H1 (cell line): ENCODE data around the gene MPZL3. TPM values are rescaled to one million over a fixed set of nuclear protein-coding genes. Genes with fewer than 3 reads are reported as not detected.

Source experiments
- CTCF ChIA-PET: fragments of 300-600 bp; sonication (Branson Sonifier 250); formaldehyde crosslinking; loops from one replicate; lab custom pipeline; 2021; ENCODE audit not compliant: partially characterized antibody; lab: Charles Lee
- POLR2A ChIA-PET: fragments of 300-600 bp; sonication (Branson Sonifier 250); formaldehyde crosslinking; loops from one replicate; lab custom pipeline; 2021; ENCODE audit warnings: inconsistent platforms; ENCODE audit not compliant: partially characterized antibody; lab: Charles Lee
- DNase-seq, 2 experiments: peaks; one replicate each; pipeline versions ENCODE4 v3.0.0 to v3.0.0-alpha.2; 2010 to 2022; ENCODE audit warnings: low spot score in 2 of 2, low read depth in 1 of 2, mixed read lengths in 1 of 2
- FAIRE-seq: peaks from 2 replicates; lab custom pipeline; 2011; peaks lifted over from hg19 to GRCh38; lab: Jason Lieb, UNC
- H2AFZ ChIP-seq: 2 replicates; pipeline ENCODE4 v1.8.1; 2012; ENCODE audit warnings: low read length, inconsistent platforms
- H2AK5ac ChIP-seq: 2 replicates; pipeline ENCODE4 v1.6.1; 2013; ENCODE audit warnings: low read depth, low read length
- H2BK120ac ChIP-seq: replicated peaks from 2 replicates; pipeline ENCODE3; 2013; ENCODE audit warnings: low read depth, low read length, inconsistent platforms
- H2BK12ac ChIP-seq: 2 replicates; pipeline ENCODE4 v1.6.1; 2013; ENCODE audit warnings: low read depth, low read length
- H2BK15ac ChIP-seq: 2 replicates; pipeline ENCODE4 v1.6.1; 2013; ENCODE audit warnings: low read length
- H2BK20ac ChIP-seq: 2 replicates; pipeline ENCODE4 v1.6.1; 2013; ENCODE audit warnings: low read length
- H2BK5ac ChIP-seq: 2 replicates; pipeline ENCODE4 v1.6.1; 2013; ENCODE audit warnings: low read depth, low read length
- H3K14ac ChIP-seq: 2 replicates; pipeline ENCODE4 v1.6.1; 2013; ENCODE audit warnings: inconsistent platforms; ENCODE audit not compliant: insufficient read length
- H3K18ac ChIP-seq: 2 replicates; pipeline ENCODE4 v1.6.1; 2013; ENCODE audit warnings: low read length; ENCODE audit errors: extremely low read depth
- H3K23ac ChIP-seq: 2 replicates; pipeline ENCODE4 v1.6.1; 2013; ENCODE audit warnings: inconsistent platforms; ENCODE audit not compliant: insufficient read length
- H3K23me2 ChIP-seq: 2 replicates; pipeline ENCODE4 v1.6.1; 2013; ENCODE audit warnings: low read depth, low read length
- H3K27ac ChIP-seq: 2 replicates; pipeline ENCODE4 v1.6.1; 2011; ENCODE audit warnings: low read depth, low read length, inconsistent platforms
- H3K27me3 ChIP-seq, 4 experiments: replicated peaks in 1 of 4; 1 replicate in 1 of 4; 2 replicates in 3 of 4; pipeline versions ENCODE4 v1.6.1 to v1.8.1; 2011 to 2013; ENCODE audit warnings: low read length in 3 of 4, mild to moderate bottlenecking in 3 of 4, inconsistent platforms in 2 of 4, mixed read lengths in 2 of 4, moderate library complexity in 1 of 4; ENCODE audit not compliant: control insufficient read depth in 3 of 4, insufficient read depth in 3 of 4; ENCODE audit errors: extremely low read depth in 1 of 4
- H3K36me3 ChIP-seq, 4 experiments: 2 replicates each; pipeline versions ENCODE4 v1.6.1 to v1.8.1; 2011 to 2013; ENCODE audit warnings: mild to moderate bottlenecking in 4 of 4, low read length in 3 of 4, moderate library complexity in 2 of 4, control low read depth in 1 of 4, inconsistent platforms in 1 of 4; ENCODE audit not compliant: insufficient read depth in 4 of 4, control insufficient read depth in 2 of 4
- H3K4ac ChIP-seq: replicated peaks from 2 replicates; pipeline ENCODE3; 2013; ENCODE audit warnings: low read length, low read depth, mixed read lengths, inconsistent platforms; ENCODE audit not compliant: insufficient read length
- H3K4me1 ChIP-seq, 4 experiments: replicated peaks in 1 of 4; 1 replicate in 1 of 4; 2 replicates in 3 of 4; pipeline versions ENCODE4 v1.6.1 to v1.8.1; 2011 to 2013; ENCODE audit warnings: low read length in 3 of 4, inconsistent platforms in 2 of 4, mixed read lengths in 1 of 4; ENCODE audit not compliant: insufficient read depth in 4 of 4, control insufficient read depth in 3 of 4
- H3K4me2 ChIP-seq, 2 experiments: 2 replicates each; pipeline versions ENCODE4 v1.6.1 to v1.8.1; 2011 to 2013; ENCODE audit warnings: low read depth in 2 of 2, low read length in 2 of 2, control low read depth in 1 of 2, inconsistent platforms in 1 of 2, mild to moderate bottlenecking in 1 of 2; ENCODE audit not compliant: insufficient read depth in 1 of 2
- H3K4me3 ChIP-seq, 4 experiments: fragments of 200-600, 300-600 bp in 1 of 4; sonication (generic), shearing (Covaris generic), sonication (Bioruptor Twin) in 1 of 4; 2 replicates each; pipeline versions ENCODE4 v1.5.1 to v1.8.1; 2011 to 2016; ENCODE audit warnings: low read length in 4 of 4, low read depth in 3 of 4, control low read depth in 2 of 4, inconsistent platforms in 2 of 4, mild to moderate bottlenecking in 2 of 4, mixed read lengths in 1 of 4, moderate library complexity in 1 of 4; ENCODE audit not compliant: insufficient read depth in 2 of 4; ENCODE audit errors: extremely low read depth in 1 of 4
- H3K56ac ChIP-seq: replicated peaks from 2 replicates; pipeline ENCODE3; 2013; ENCODE audit warnings: low read depth, mild to moderate bottlenecking, mixed read lengths, low read length, inconsistent platforms; ENCODE audit not compliant: insufficient read length
- H3K79me1 ChIP-seq: 2 replicates; pipeline ENCODE4 v1.6.1; 2013; ENCODE audit warnings: low read depth, low read length, control low read depth
- H3K79me2 ChIP-seq, 2 experiments: 2 replicates each; pipeline versions ENCODE4 v1.6.1 to v1.8.1; 2012 to 2013; ENCODE audit warnings: low read length in 2 of 2, mild to moderate bottlenecking in 2 of 2, inconsistent platforms in 1 of 2; ENCODE audit not compliant: insufficient read depth in 2 of 2, control insufficient read depth in 1 of 2
- H3K9ac ChIP-seq, 4 experiments: replicated peaks in 1 of 4; 1 replicate in 1 of 4; 2 replicates in 3 of 4; pipeline versions ENCODE4 v1.6.1 to v1.8.1; 2011 to 2013; ENCODE audit warnings: low read depth in 3 of 4, low read length in 3 of 4, control low read depth in 2 of 4, mild to moderate bottlenecking in 2 of 4, moderate library complexity in 2 of 4, inconsistent platforms in 1 of 4; ENCODE audit errors: extremely low read depth in 1 of 4
- H3K9me3 ChIP-seq, 2 experiments: 2 replicates each; pipeline versions ENCODE4 v1.6.1 to v1.8.1; 2012 to 2013; ENCODE audit warnings: mild to moderate bottlenecking in 2 of 2, moderate library complexity in 2 of 2, control low read depth in 1 of 2, inconsistent platforms in 1 of 2, low read depth in 1 of 2, low read length in 1 of 2, mixed read lengths in 1 of 2; ENCODE audit not compliant: insufficient read depth in 2 of 2
- H4K20me1 ChIP-seq, 2 experiments: replicated peaks in 1 of 2; 2 replicates each; pipeline versions ENCODE3 to v1.8.1; 2011 to 2013; ENCODE audit warnings: inconsistent platforms in 2 of 2, low read length in 2 of 2, mild to moderate bottlenecking in 1 of 2; ENCODE audit not compliant: insufficient read depth in 2 of 2, control insufficient read depth in 1 of 2
- H4K5ac ChIP-seq: 2 replicates; pipeline ENCODE4 v1.6.1; 2013; ENCODE audit warnings: low read length, low read depth, mixed read lengths, inconsistent platforms; ENCODE audit not compliant: insufficient read length
- H4K8ac ChIP-seq: 2 replicates; pipeline ENCODE4 v1.8.0; 2013; ENCODE audit warnings: mild to moderate bottlenecking, moderate library complexity, low read length, inconsistent platforms; ENCODE audit not compliant: insufficient read depth; ENCODE audit errors: extremely low read depth
- H4K91ac ChIP-seq: replicated peaks from 2 replicates; pipeline ENCODE3; 2013; ENCODE audit warnings: low read length, mixed read lengths, inconsistent platforms; ENCODE audit not compliant: insufficient read length
- CREB1 ChIP-seq: IDR thresholded peaks from 2 replicates; pipeline ENCODE4 v1.6.1; 2012; ENCODE audit warnings: inconsistent platforms
- E2F6 ChIP-seq: IDR thresholded peaks from 2 replicates; pipeline ENCODE4 v1.6.1; 2012; ENCODE audit warnings: inconsistent platforms
- EZH2 ChIP-seq: fragments of 200-600 bp; sonication (generic); IDR thresholded peaks from 2 replicates; pipeline ENCODE4 v1.7.1; 2012; ENCODE audit warnings: low read depth, mild to moderate bottlenecking, moderate library complexity, low read length, inconsistent platforms; ENCODE audit not compliant: severe bottlenecking
- GABPA ChIP-seq: IDR thresholded peaks from 2 replicates; pipeline ENCODE4 v1.6.1; 2011; ENCODE audit warnings: mild to moderate bottlenecking, low read length, moderate library complexity, borderline replicate concordance; ENCODE audit not compliant: insufficient read depth
- JUND ChIP-seq: IDR thresholded peaks from 2 replicates; pipeline ENCODE4 v1.6.1; 2011; ENCODE audit warnings: mild to moderate bottlenecking, improper control_type of control experiment, low read length
- MAFK ChIP-seq: IDR thresholded peaks from 2 replicates; pipeline ENCODE4 v1.6.1; 2012; ENCODE audit warnings: low read depth, mild to moderate bottlenecking, improper control_type of control experiment, low read length
- POU5F1 ChIP-seq: IDR thresholded peaks from 2 replicates; pipeline ENCODE4 v1.6.1; 2011; ENCODE audit warnings: low read depth, mild to moderate bottlenecking, low read length, moderate library complexity
- TAF1 ChIP-seq: IDR thresholded peaks from 2 replicates; pipeline ENCODE4 v1.6.1; 2011; ENCODE audit warnings: mild to moderate bottlenecking, low read depth, low read length
- TAF7 ChIP-seq: optimal IDR thresholded peaks from 2 replicates; pipeline ENCODE3; 2011; ENCODE audit warnings: low read depth, mild to moderate bottlenecking, inconsistent platforms, low read length, moderate library complexity, borderline replicate concordance
- TBP ChIP-seq: IDR thresholded peaks from 2 replicates; pipeline ENCODE4 v1.6.1; 2011; ENCODE audit warnings: low read depth, low read length, improper control_type of control experiment
- WGBS, 2 experiments: shearing (Covaris generic) in 1 of 2; methylation state at CpG; one replicate each; pipeline versions ENCODE4 v1.1.6 to v1.1.7; 2013 to 2015; ENCODE audit warnings: low lambda C conversion rate in 2 of 2, mixed read lengths in 2 of 2, inconsistent platforms in 1 of 2, low coverage in 1 of 2, missing lambda C conversion rate in 1 of 2; ENCODE audit not compliant: insufficient replicate concordance in 2 of 2, insufficient coverage in 1 of 2, insufficient read length in 1 of 2; ENCODE audit errors: extremely low coverage in 1 of 2, missing lambda C conversion rate in 1 of 2; 5-methylcytosine and 5-hydroxymethylcytosine counted together
- polyA plus RNA-seq, 7 experiments: library from polyadenylated mRNA; depleted of rRNA in 3 of 7; stranded (reverse) in 5 of 7; unstranded in 2 of 7; fragments of >200 nt in 5 of 7; fragments of 200-250 nt in 2 of 7; gene quantifications; 1 replicate in 5 of 7; 2 replicates in 1 of 7; 4 replicates in 1 of 7; pipeline versions ENCODE4 v1.2.1 to v1.2.3, GENCODE V29; 2011 to 2013; ENCODE audit warnings: missing spikeins in 2 of 7, mixed read lengths in 2 of 7
- total RNA-seq: library from RNA; stranded (reverse); fragmentation: NEBNext Ultra II Directional; extraction: Animal tissue kit (Norgen Biotek cat#: 25700); gene quantifications from 2 replicates; pipeline ENCODE4 v1.2.1, GENCODE V29; 2021

MPZL3 gene
- total and polyA plus RNA-seq, 2 of the 8 experiments (the other 6 are each of a cell fraction or from before 2014, with no cell fraction given) = 1.1 to 3.9 TPM

GRCh38 chr11:118233850-118234249, 18.3 kb downstream of the MPZL3 start:
- Histone ChIP-seq H3K4me1 (peaks cover 0 to 5% (median 0%) of the 10 kb centered on the region in 4 experiments; a peak in 3 of 7 replicates), H3K9me3 (no peaks in the 10 kb centered on the region), H3K9ac (no peak overlapping the region), H3K56ac (no peak overlapping the region), H3K27ac (no peak overlapping the region), H4K20me1 (no peaks in the 10 kb centered on the region), H3K23me2 (no peaks in the 10 kb centered on the region), H2BK5ac (no peak overlapping the region), H2BK120ac (no peak overlapping the region), H4K91ac (no peak overlapping the region), H4K5ac (no peak overlapping the region), H3K4me3 (no peak overlapping the region), H2AK5ac (no peak overlapping the region), H4K8ac (no peak overlapping the region), H2BK20ac (no peak overlapping the region), H3K27me3 (no peaks in the 10 kb centered on the region; a peak in 1 of 7 replicates), H3K23ac (no peak overlapping the region), H3K4ac (no peak overlapping the region), H3K79me1 (no peaks in the 10 kb centered on the region), H3K36me3 (no peaks in the 10 kb centered on the region; a peak in 1 of 8 replicates), H3K14ac (no peak overlapping the region), H3K79me2 (no peaks in the 10 kb centered on the region), H3K18ac (no peak overlapping the region), H2BK12ac (no peak overlapping the region), H2BK15ac (no peak overlapping the region), H3K4me2 (no peak overlapping the region), H2AFZ (no peak overlapping the region)
- ChIA-PET CTCF (interaction anchor here (1.0 to 1.3 kb wide), 2 partner anchors 35 to 62 kb away, joined by 3 read pairs; no protein-coding TSS in a partner anchor), POLR2A (no interaction called here)
- WGBS, 2 experiments = 86% methylated on average over 1 of the region's 1 CpG; no CpG with 5 or more reads in 1 of the 2 experiments
- FAIRE-seq (no peak), DNase-seq (no peak)
- TF ChIP-seq TAF1 = no peak
- no peak for TF ChIP-seq E2F6
- no peak for TF ChIP-seq CREB1
- TF ChIP-seq TAF7 = no peak
- TF ChIP-seq JUND = no peak
- TF ChIP-seq POU5F1 = no peak
- no peak for TF ChIP-seq MAFK
- TF ChIP-seq GABPA = no peak
- no peak for TF ChIP-seq TBP
- no peak for TF ChIP-seq EZH2
